Activated naive CD8-positive, alpha-beta T cell treated with anti-CD3 and anti-CD28 coated beads, Interleukin-2, amount 50 U/mL, for 24 hours (primary cell): ENCODE measurements around the gene SLC1A3.

ENCODE experiments used
- ATAC-seq: fragments of 150-1000 bp; cut with Tn5 transposase; one replicate; pipeline ENCODE4 v1.10.0; 2021
- DNase-seq: peaks from one replicate; pipeline ENCODE4 v3.0.0; 2021
- H3K27ac Mint-ChIP-seq: one replicate; pipeline ENCODE4 v1.8.0; 2021; ENCODE audit warnings: mild to moderate bottlenecking, mixed read lengths
- H3K27me3 Mint-ChIP-seq: one replicate; pipeline ENCODE4 v1.8.0; 2021; ENCODE audit warnings: mixed read lengths
- H3K36me3 Mint-ChIP-seq: one replicate; pipeline ENCODE4 v1.8.0; 2021; ENCODE audit warnings: low read depth, mixed read lengths
- H3K4me1 Mint-ChIP-seq: one replicate; pipeline ENCODE4 v1.8.0; 2021; ENCODE audit warnings: mixed read lengths
- H3K4me3 Mint-ChIP-seq: one replicate; pipeline ENCODE4 v1.8.0; 2021; ENCODE audit warnings: mild to moderate bottlenecking, moderate library complexity, mixed read lengths
- H3K9me3 Mint-ChIP-seq: one replicate; pipeline ENCODE4 v1.8.0; 2021; ENCODE audit warnings: mixed read lengths

Gene SLC1A3

GRCh38 chr5:36651761-36652685 lies 45.6 kb downstream of the SLC1A3 start:
- H3K4me3 Mint-ChIP-seq: no peak overlapping the region
- no peak overlapping the region for H3K27ac Mint-ChIP-seq
- no peaks in the 10 kb centered on the region for H3K36me3 Mint-ChIP-seq

GRCh38 chr5:36653044-36653705 lies 46.8 kb downstream of the SLC1A3 start:
- Mint-ChIP-seq H3K4me3 (no peak overlapping the region), H3K4me1 (no peaks in the 10 kb centered on the region), H3K27me3 (peaks cover 13% of the 10 kb centered on the region), H3K36me3 (no peaks in the 10 kb centered on the region), H3K9me3 (no peaks in the 10 kb centered on the region), H3K27ac (no peak overlapping the region)
- ATAC-seq: no peak
- no peak for DNase-seq

More at GRCh38 chr5:36651761-36652685, 45.6 kb downstream of the SLC1A3 start:
- Mint-ChIP-seq H3K27me3 (peaks cover 12% of the 10 kb centered on the region), H3K4me1 (no peaks in the 10 kb centered on the region), H3K9me3 (no peaks in the 10 kb centered on the region)
- DNase-seq (no peak), ATAC-seq (no peak)

GRCh38 chr5:36654564-36654963 lies 48.2 kb downstream of the SLC1A3 start:
- Mint-ChIP-seq H3K4me1 (no peaks in the 10 kb centered on the region), H3K27ac (no peak overlapping the region), H3K36me3 (no peaks in the 10 kb centered on the region), H3K9me3 (no peaks in the 10 kb centered on the region), H3K4me3 (no peak overlapping the region), H3K27me3 (peaks cover 14% of the 10 kb centered on the region)
- ATAC-seq (no peak), DNase-seq (no peak)

DNA sequence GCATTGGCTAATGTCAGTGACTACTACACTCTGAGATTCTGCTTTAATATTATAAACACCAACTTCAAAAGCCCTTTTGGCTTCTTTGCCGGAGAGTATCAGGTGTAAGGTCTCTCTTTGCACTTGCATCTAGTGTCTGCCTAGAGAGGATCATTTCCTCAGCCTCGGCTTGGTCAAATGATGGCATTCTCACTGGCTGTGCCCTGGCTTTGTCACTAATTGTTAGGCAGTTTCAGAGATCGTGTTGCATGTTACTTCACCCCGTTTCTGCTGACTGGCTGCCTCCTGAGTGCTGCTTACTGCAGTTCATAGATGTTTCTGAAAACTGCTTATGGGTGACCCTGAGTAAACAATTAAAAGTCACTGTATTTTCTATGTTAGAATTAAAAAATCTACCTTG lies 48.8 kb downstream of the SLC1A3 start:
- ATAC-seq (no peak), DNase-seq (no peak)
- Mint-ChIP-seq H3K27me3 (peaks cover 14% of the 10 kb centered on the region), H3K9me3 (no peaks in the 10 kb centered on the region), H3K36me3 (no peaks in the 10 kb centered on the region), H3K4me3 (no peak overlapping the region), H3K4me1 (no peaks in the 10 kb centered on the region), H3K27ac (no peak overlapping the region)

DNA sequence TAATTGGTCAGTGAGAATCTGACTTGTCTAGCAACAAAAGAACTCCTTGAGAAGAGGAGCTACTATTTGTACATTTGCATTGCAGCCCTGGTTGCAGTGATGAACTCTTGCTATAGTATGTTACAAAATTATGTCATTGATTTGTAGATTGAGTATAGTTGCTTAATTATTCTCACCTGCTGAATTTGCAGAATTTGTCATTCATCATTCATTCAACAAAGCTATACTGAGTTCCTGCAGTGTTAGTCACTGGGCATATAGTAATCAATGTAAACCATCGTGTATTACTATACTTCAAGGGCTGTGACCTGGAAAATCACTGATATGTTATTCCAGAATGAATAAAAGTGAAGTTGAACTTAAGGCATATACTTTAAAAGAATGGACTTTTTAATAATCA lies 50.1 kb downstream of the SLC1A3 start:
- no peaks in the 10 kb centered on the region for H3K4me1 Mint-ChIP-seq
- DNase-seq (no peak), ATAC-seq (no peak)
- H3K9me3 Mint-ChIP-seq: no peaks in the 10 kb centered on the region
- H3K27ac Mint-ChIP-seq: no peak overlapping the region
- peaks cover 10% of the 10 kb centered on the region for H3K27me3 Mint-ChIP-seq
- no peak overlapping the region for H3K4me3 Mint-ChIP-seq
- H3K36me3 Mint-ChIP-seq: no peaks in the 10 kb centered on the region

- no peak for ATAC-seq
Observed at GRCh38 chr5:36657563-36657995, 51.2 kb downstream of the SLC1A3 start.

GRCh38 chr5:36658038-36658756 lies 51.8 kb downstream of the SLC1A3 start:
- Mint-ChIP-seq H3K4me1 (no peaks in the 10 kb centered on the region), H3K27ac (no peak overlapping the region), H3K4me3 (no peak overlapping the region), H3K27me3 (peaks cover 9% of the 10 kb centered on the region), H3K9me3 (no peaks in the 10 kb centered on the region), H3K36me3 (no peaks in the 10 kb centered on the region)
- DNase-seq: no peak
- ATAC-seq: no peak

More at GRCh38 chr5:36657563-36657995, 51.2 kb downstream of the SLC1A3 start:
- Mint-ChIP-seq H3K27ac (no peak overlapping the region), H3K4me3 (no peak overlapping the region), H3K4me1 (no peaks in the 10 kb centered on the region), H3K27me3 (peaks cover 9% of the 10 kb centered on the region), H3K9me3 (no peaks in the 10 kb centered on the region), H3K36me3 (no peaks in the 10 kb centered on the region)
- DNase-seq: no peak

DNA sequence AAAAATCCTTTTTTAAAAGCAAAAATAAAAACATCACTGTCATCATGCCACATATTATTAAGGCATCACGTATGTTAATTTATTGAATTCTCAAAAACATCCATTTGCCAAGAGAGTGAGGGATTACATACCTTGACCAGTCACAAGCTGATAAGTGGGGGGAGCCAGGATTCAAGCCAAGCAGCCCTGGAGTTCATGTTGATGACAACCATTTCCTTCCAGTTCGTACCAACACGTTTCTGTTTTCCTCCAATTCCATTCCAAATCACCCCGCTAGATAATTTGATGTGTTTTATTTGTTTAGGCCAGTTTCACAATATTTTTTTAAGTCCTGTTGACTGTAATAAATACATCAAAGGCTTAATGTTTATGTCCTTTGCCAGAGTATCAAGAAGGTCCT lies 53.0 kb downstream of the SLC1A3 start:
- H3K4me3 Mint-ChIP-seq: no peak overlapping the region
- DNase-seq (no peak), ATAC-seq (no peak)
- peaks cover 4% of the 10 kb centered on the region for H3K27me3 Mint-ChIP-seq
- H3K9me3 Mint-ChIP-seq: no peaks in the 10 kb centered on the region
- no peak overlapping the region for H3K27ac Mint-ChIP-seq
- no peaks in the 10 kb centered on the region for H3K36me3 Mint-ChIP-seq
- H3K4me1 Mint-ChIP-seq: no peaks in the 10 kb centered on the region

DNA sequence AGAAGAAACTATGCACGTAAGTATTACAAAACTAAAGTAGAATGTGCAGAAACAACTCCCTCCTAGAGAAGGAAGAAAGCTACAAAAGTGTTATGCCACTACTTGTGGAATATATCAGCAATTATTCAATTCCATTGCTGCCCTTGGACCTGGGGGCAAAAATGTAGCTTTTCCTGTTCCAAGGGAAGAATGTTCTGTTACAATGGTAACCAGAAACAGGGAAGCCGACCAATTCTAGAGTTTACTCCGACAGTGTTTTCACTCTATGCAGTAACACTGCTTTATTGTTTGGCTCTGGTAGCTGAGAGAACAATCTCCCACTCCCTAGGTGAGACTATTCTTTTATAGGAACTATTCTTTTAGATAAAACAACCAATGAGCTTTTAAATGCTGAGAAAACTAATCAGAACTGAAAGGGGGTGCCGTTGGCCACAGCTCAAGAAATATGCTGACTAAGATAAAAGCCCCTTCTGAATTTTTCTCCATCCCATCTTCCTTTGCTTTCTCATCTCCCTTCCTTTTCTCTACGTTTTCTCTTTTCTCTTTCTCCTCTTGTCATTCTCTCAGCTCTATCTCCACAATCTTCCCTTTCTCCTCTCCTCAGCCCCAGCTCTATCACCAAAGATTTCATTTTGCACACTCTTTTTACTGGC lies 54.1 kb downstream of the SLC1A3 start:
- ATAC-seq (no peak), DNase-seq (no peak)
- Mint-ChIP-seq H3K27me3 (peaks cover 2% of the 10 kb centered on the region), H3K27ac (no peak overlapping the region), H3K4me3 (no peak overlapping the region), H3K36me3 (no peaks in the 10 kb centered on the region), H3K9me3 (no peaks in the 10 kb centered on the region), H3K4me1 (no peaks in the 10 kb centered on the region)

DNA sequence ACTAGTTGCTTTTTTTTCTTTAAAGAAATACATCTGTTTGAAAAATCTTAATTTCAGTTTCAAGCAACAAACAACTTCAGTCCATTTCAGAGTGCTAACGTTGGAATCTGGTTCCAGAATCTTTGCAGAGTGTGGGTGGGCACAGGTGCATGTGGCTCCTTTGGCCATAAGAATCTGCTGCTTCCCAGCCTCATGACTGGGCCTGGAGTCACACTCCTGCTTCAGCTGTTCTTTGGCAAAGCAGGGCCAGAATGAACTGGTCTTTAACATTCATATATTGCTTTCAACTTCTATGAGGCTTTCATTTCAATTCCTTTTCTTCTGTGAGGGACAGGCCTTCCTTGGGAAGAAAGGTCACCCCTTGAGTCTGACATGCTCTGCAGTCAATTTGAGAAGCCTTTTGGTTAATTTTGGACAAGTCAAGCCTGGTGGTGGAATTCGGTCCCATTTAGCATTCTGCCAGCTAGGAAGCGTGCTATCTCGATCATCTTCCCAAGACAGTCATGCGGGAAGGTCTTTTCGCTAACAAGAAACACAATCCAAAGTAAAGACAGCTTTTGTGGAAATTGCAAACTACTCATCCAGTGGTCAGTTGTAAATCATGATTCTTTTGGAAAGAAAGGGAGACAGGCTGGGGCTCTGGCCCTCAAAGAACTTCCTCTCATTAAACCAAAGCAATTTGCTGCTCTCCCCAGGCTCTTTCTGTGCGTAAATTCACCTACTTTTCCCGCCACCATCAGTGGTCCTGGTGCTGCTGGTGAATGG lies 55.2 kb downstream of the SLC1A3 start:
- H3K27ac Mint-ChIP-seq: no peak overlapping the region
- no peaks in the 10 kb centered on the region for H3K9me3 Mint-ChIP-seq
- no peak overlapping the region for H3K4me3 Mint-ChIP-seq
- ATAC-seq (no peak), DNase-seq (no peak)
- no peaks in the 10 kb centered on the region for H3K36me3 Mint-ChIP-seq
- H3K27me3 Mint-ChIP-seq: peaks cover 2% of the 10 kb centered on the region
- H3K4me1 Mint-ChIP-seq: no peaks in the 10 kb centered on the region

DNA sequence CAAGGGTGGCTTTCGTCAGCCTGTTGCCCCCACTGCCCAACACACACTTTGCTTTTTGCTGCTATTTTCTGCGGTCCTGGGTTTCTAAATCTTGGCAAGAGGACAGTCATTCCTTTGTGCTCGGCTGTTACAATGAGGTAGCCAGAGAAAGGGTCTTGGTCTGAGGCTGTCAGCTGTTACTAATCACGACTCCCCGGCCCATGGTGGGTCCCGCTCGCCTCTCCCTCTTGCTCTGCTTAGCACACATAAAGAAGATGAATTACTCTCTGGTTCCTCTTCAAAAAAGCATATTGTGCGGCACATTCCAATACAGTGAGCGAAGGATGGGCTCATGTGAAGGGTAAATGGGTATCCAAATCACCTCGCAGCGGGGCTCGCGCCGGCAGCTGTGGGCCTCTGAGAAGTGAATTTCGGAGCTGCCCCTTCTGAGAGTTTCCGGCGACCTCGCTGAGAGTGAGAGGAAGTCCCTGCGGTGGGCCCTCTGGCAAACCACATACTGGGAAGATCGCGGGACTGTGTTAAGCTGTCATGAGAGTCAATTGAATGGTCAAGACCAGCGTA lies 56.0 kb downstream of the SLC1A3 start:
- peaks cover 2% of the 10 kb centered on the region for H3K27me3 Mint-ChIP-seq
- DNase-seq (no peak), ATAC-seq (no peak)
- H3K4me1 Mint-ChIP-seq: no peaks in the 10 kb centered on the region
- no peaks in the 10 kb centered on the region for H3K36me3 Mint-ChIP-seq
- H3K9me3 Mint-ChIP-seq: no peaks in the 10 kb centered on the region
- no peak overlapping the region for H3K4me3 Mint-ChIP-seq
- H3K27ac Mint-ChIP-seq: no peak overlapping the region

GRCh38 chr5:36664766-36665165 lies 58.4 kb downstream of the SLC1A3 start:
- no peak overlapping the region for H3K4me3 Mint-ChIP-seq

GRCh38 chr5:36665628-36666027 lies 59.2 kb downstream of the SLC1A3 start:
- Mint-ChIP-seq H3K4me3 (no peak overlapping the region), H3K9me3 (no peaks in the 10 kb centered on the region), H3K27ac (no peak overlapping the region), H3K36me3 (no peaks in the 10 kb centered on the region), H3K27me3 (no peaks in the 10 kb centered on the region), H3K4me1 (no peaks in the 10 kb centered on the region)
- ATAC-seq (no peak), DNase-seq (no peak)

More at GRCh38 chr5:36664766-36665165, 58.4 kb downstream of the SLC1A3 start:
- H3K36me3 Mint-ChIP-seq: no peaks in the 10 kb centered on the region
- no peaks in the 10 kb centered on the region for H3K27me3 Mint-ChIP-seq
- ATAC-seq: no peak
- DNase-seq: no peak
- H3K4me1 Mint-ChIP-seq: no peaks in the 10 kb centered on the region
- H3K27ac Mint-ChIP-seq: no peak overlapping the region
- no peaks in the 10 kb centered on the region for H3K9me3 Mint-ChIP-seq
